IMR-90 (cell line): ENCODE results near the gene ZNF423. TPM values are rescaled to one million over a fixed set of nuclear protein-coding genes. Genes with fewer than 3 reads are reported as not detected.

ENCODE experiments used
- ATAC-seq: fragments of 200-7000 bp; cut with Tn5 transposase; 2 replicates; pipeline ENCODE4 v1.9.1; 2020; ENCODE audit warnings: low read depth, mild to moderate bottlenecking, moderate library complexity
- BruUV-seq: library from RNA; stranded (reverse); fragments of 400-500 nt; replicated peaks from 2 replicates; lab custom pipeline; 2021; lab: Mats Ljungman, UMichigan
- CTCF ChIA-PET: fragments of 300-600 bp; formaldehyde crosslinking; extraction: SDS; loops from one replicate; lab custom pipeline; 2021; ENCODE audit warnings: antibody characterized with exemption; lab: Yijun Ruan, JAX
- POLR2A ChIA-PET: fragments of 300-600 bp; sonication (Branson Sonifier 250); formaldehyde crosslinking; loops from one replicate; lab custom pipeline; 2022; ENCODE audit warnings: antibody characterized with exemption; ENCODE audit not compliant: unreplicated experiment; lab: Charles Lee
- DNase-seq: peaks from one replicate; pipeline ENCODE4 v3.0.0; 2013
- H2AFZ ChIP-seq: replicated peaks from 2 replicates; pipeline ENCODE3; 2013; ENCODE audit warnings: low read length, mild to moderate bottlenecking; ENCODE audit not compliant: poor library complexity
- H2AK5ac ChIP-seq: 2 replicates; pipeline ENCODE4 v1.6.1; 2013; ENCODE audit warnings: low read depth, low read length, inconsistent platforms
- H2AK9ac ChIP-seq: replicated peaks from 2 replicates; pipeline ENCODE3; 2013; ENCODE audit warnings: mild to moderate bottlenecking, low read depth, low read length, moderate library complexity; ENCODE audit not compliant: poor library complexity
- H2BK120ac ChIP-seq: 2 replicates; pipeline ENCODE4 v1.6.1; 2013; ENCODE audit warnings: low read depth, low read length, inconsistent platforms
- H2BK15ac ChIP-seq: 3 replicates; pipeline ENCODE4 v1.6.1; 2013; ENCODE audit warnings: low read depth, low read length, inconsistent platforms
- H2BK20ac ChIP-seq: 2 replicates; pipeline ENCODE4 v1.6.1; 2013; ENCODE audit warnings: low read depth, mild to moderate bottlenecking, inconsistent platforms, low read length, moderate library complexity
- H2BK5ac ChIP-seq: 2 replicates; pipeline ENCODE4 v1.6.1; 2013; ENCODE audit warnings: mild to moderate bottlenecking, low read depth, low read length, inconsistent platforms; ENCODE audit not compliant: poor library complexity, severe bottlenecking
- H3K14ac ChIP-seq: replicated peaks from 2 replicates; pipeline ENCODE4 v1.6.1; 2013; ENCODE audit warnings: low read depth, low read length, inconsistent platforms
- H3K18ac ChIP-seq: 2 replicates; pipeline ENCODE4 v1.6.1; 2013; ENCODE audit warnings: low read depth, low read length, control low read depth
- H3K23ac ChIP-seq: 2 replicates; pipeline ENCODE4 v1.6.1; 2013; ENCODE audit warnings: low read depth, low read length, inconsistent platforms
- H3K27ac ChIP-seq: 2 replicates; pipeline ENCODE4 v1.5.1; 2013; ENCODE audit warnings: mild to moderate bottlenecking, control low read depth, low read length; ENCODE audit not compliant: insufficient read depth
- H3K27me3 ChIP-seq: 2 replicates; pipeline ENCODE4 v1.6.1; 2013; ENCODE audit warnings: low read length; ENCODE audit not compliant: control insufficient read depth, insufficient read depth
- H3K36me3 ChIP-seq: 2 replicates; pipeline ENCODE4 v1.6.1; 2013; ENCODE audit warnings: low read length, mixed read lengths; ENCODE audit not compliant: control insufficient read depth, insufficient read depth
- H3K4ac ChIP-seq: 2 replicates; pipeline ENCODE4 v1.6.1; 2013; ENCODE audit warnings: low read depth, low read length, inconsistent platforms
- H3K4me1 ChIP-seq: 2 replicates; pipeline ENCODE4 v1.6.1; 2013; ENCODE audit warnings: low read length, mixed read lengths; ENCODE audit not compliant: control insufficient read depth, insufficient read depth
- H3K4me2 ChIP-seq: 2 replicates; pipeline ENCODE4 v1.6.1; 2013; ENCODE audit warnings: low read depth, mild to moderate bottlenecking, control low read depth, low read length, moderate library complexity
- H3K4me3 ChIP-seq: 2 replicates; pipeline ENCODE4 v1.5.1; 2013; ENCODE audit warnings: low read depth, mild to moderate bottlenecking, control low read depth, low read length, moderate library complexity; ENCODE audit not compliant: insufficient read depth
- H3K56ac ChIP-seq: 2 replicates; pipeline ENCODE4 v1.6.1; 2013; ENCODE audit warnings: low read length, inconsistent platforms; ENCODE audit not compliant: insufficient read depth; ENCODE audit errors: extremely low read depth
- H3K79me1 ChIP-seq, 2 experiments: 2 replicates each; pipeline ENCODE4 v1.6.1; 2013; ENCODE audit warnings: low read length in 2 of 2, inconsistent platforms in 1 of 2, low read depth in 1 of 2
- H3K9ac ChIP-seq: 2 replicates; pipeline ENCODE4 v1.6.1; 2013; ENCODE audit warnings: low read depth, low read length, control low read depth
- H3K9me1 ChIP-seq: 2 replicates; pipeline ENCODE4 v1.6.1; 2013; ENCODE audit warnings: low read length, inconsistent platforms; ENCODE audit not compliant: insufficient read depth
- H3K9me3 ChIP-seq: 2 replicates; pipeline ENCODE4 v1.6.1; 2013; ENCODE audit warnings: low read length; ENCODE audit not compliant: control insufficient read depth, insufficient read depth
- H4K20me1 ChIP-seq: 2 replicates; pipeline ENCODE4 v1.6.1; 2013; ENCODE audit warnings: low read length, inconsistent platforms; ENCODE audit not compliant: insufficient read depth
- H4K5ac ChIP-seq: 2 replicates; pipeline ENCODE4 v1.6.1; 2013; ENCODE audit warnings: mild to moderate bottlenecking, low read depth, low read length, control low read depth
- H4K8ac ChIP-seq, 2 experiments: 2 replicates each; pipeline ENCODE4 v1.6.1; 2013; ENCODE audit warnings: low read depth in 2 of 2, low read length in 2 of 2, control low read depth in 1 of 2, inconsistent platforms in 1 of 2
- H4K91ac ChIP-seq: 2 replicates; pipeline ENCODE4 v1.6.1; 2013; ENCODE audit warnings: low read depth, low read length, inconsistent platforms; ENCODE audit not compliant: insufficient read depth
- BHLHE40 ChIP-seq: fragments of 150-350 bp; IDR thresholded peaks from 2 replicates; pipeline ENCODE4 v1.6.1; 2016; ENCODE audit warnings: mild to moderate bottlenecking, low read depth, low read length
- MAFK ChIP-seq: IDR thresholded peaks from 2 replicates; pipeline ENCODE4 v1.6.1; 2012; ENCODE audit warnings: low read depth, low read length, improper control_type of control experiment
- MAZ ChIP-seq: IDR thresholded peaks from 2 replicates; pipeline ENCODE4 v1.6.1; 2012; ENCODE audit warnings: low read depth, mild to moderate bottlenecking, low read length, improper control_type of control experiment, moderate library complexity, borderline replicate concordance
- MXI1 ChIP-seq: IDR thresholded peaks from 2 replicates; pipeline ENCODE4 v1.6.1; 2012; ENCODE audit warnings: low read depth, mild to moderate bottlenecking, low read length, moderate library complexity, borderline replicate concordance
- SMC3 ChIP-seq: fragments of 150-350 bp; IDR thresholded peaks from 2 replicates; pipeline ENCODE4 v1.6.1; 2016; ENCODE audit warnings: low read depth, mild to moderate bottlenecking, antibody characterized with exemption, low read length, moderate library complexity
- USF2 ChIP-seq: fragments of 150-350 bp; IDR thresholded peaks from 2 replicates; pipeline ENCODE4 v1.6.1; 2017; ENCODE audit warnings: mild to moderate bottlenecking, antibody characterized with exemption, low read length, low read depth
- WGBS, 2 experiments: methylation state at CpG; one replicate each; pipeline versions ENCODE4 v1.1.5 to v1.1.7; 2013; ENCODE audit warnings: missing lambda C conversion rate in 2 of 2; ENCODE audit not compliant: insufficient read length in 1 of 2; ENCODE audit errors: extremely low coverage in 2 of 2; 5-methylcytosine and 5-hydroxymethylcytosine counted together
- dilution Hi-C: fragments of 300-500 bp; cut with HindIII; formaldehyde crosslinking; loops from one replicate; pipeline ENCODE4 v1.14.3; 2018; ENCODE audit warnings: low sequenced_read_pairs; ENCODE audit not compliant: unreplicated experiment
- in situ Hi-C: fragments of 300-500 bp; cut with MboI; formaldehyde crosslinking; loops from 3 replicates; pipeline ENCODE4 v1.14.3; 2019; ENCODE audit warnings: low sequenced_read_pairs, inconsistent platforms, mixed read lengths
- intact Hi-C: fragments of 100-400 bp; cut with micrococcal nuclease; formaldehyde crosslinking; loops from 2 replicates; pipeline ENCODE4 v1.10.0; 2022
- polyA plus RNA-seq, 3 experiments: library from polyadenylated mRNA; depleted of rRNA; stranded (reverse); fragments of >200 nt; gene quantifications; 2 replicates each; pipeline ENCODE4 v1.2.3, GENCODE V29; 2012; ENCODE audit warnings: low replicate concordance in 1 of 3
- total RNA-seq: library from RNA; depleted of rRNA; stranded (reverse); fragments of >200 nt; gene quantifications from 2 replicates; pipeline ENCODE4 v1.2.3, GENCODE V29; 2012

Gene ZNF423
- total and polyA plus RNA-seq, 2 of the 4 experiments (the other 2 are of a cell fraction) = under 0.01 to 0.10 TPM

- no peak overlapping the region for H3K27ac ChIP-seq
- ChIA-PET CTCF (no interaction called here), POLR2A (no interaction called here)
- H2BK20ac ChIP-seq = no peak overlapping the region
- peaks cover 9% of the 10 kb centered on the region; the same call in 1 of the 2 replicates for H3K27me3 ChIP-seq
- H2AFZ ChIP-seq = no peak overlapping the region
- no peak overlapping the region for H3K14ac ChIP-seq
- no peaks in the 10 kb centered on the region for H3K79me1 ChIP-seq
- no peaks in the 10 kb centered on the region for H3K4me1 ChIP-seq
- no peak overlapping the region for H3K4me3 ChIP-seq
- no TSS peak for BruUV-seq
- no CpG with 5 or more reads among the region's 1 CpG for WGBS, 2 experiments
- no peak overlapping the region for H2BK5ac ChIP-seq
- H3K4me2 ChIP-seq = no peak overlapping the region
- intact Hi-C loops = loop anchor here (5.0 kb wide), 1 partner anchor 267 kb away; no protein-coding TSS in a partner anchor
- no peak overlapping the region for H3K9ac ChIP-seq
- H4K8ac ChIP-seq = no peak overlapping the region
- no peak overlapping the region for H4K91ac ChIP-seq
- no peak overlapping the region for H2AK5ac ChIP-seq
- no peaks in the 10 kb centered on the region for H3K9me1 ChIP-seq
- in situ Hi-C loops = no loop called here
- no peak overlapping the region for H2BK15ac ChIP-seq
- TF ChIP-seq MXI1 = no peak
- no peak for TF ChIP-seq USF2
- TF ChIP-seq MAZ = no peak
- no peak for TF ChIP-seq SMC3
- TF ChIP-seq BHLHE40 = no peak
- no peak for TF ChIP-seq MAFK
- H3K9me3 ChIP-seq = no peaks in the 10 kb centered on the region
- H3K18ac ChIP-seq = no peak overlapping the region
- H2BK120ac ChIP-seq = no peak overlapping the region
- no peaks in the 10 kb centered on the region for H3K36me3 ChIP-seq
- ATAC-seq = no peak
- no peak overlapping the region for H3K4ac ChIP-seq
- H4K20me1 ChIP-seq = no peaks in the 10 kb centered on the region
- DNase-seq = no peak
- H3K56ac ChIP-seq = no peak overlapping the region
- no peak overlapping the region for H2AK9ac ChIP-seq
- no peak overlapping the region for H3K23ac ChIP-seq
- no peak overlapping the region for H4K5ac ChIP-seq
- dilution Hi-C loops = no loop called here
Measured at GRCh38 chr16:49874613-49875237, 18.8 kb upstream of the ZNF423 start.
